ENCODE results near the gene MARCHF5.
"Not testable (repeated sequence)": the region's sequence is repeated elsewhere in the genome, so short reads cannot be mapped to it uniquely, and the experiment has no call there.

DNA sequence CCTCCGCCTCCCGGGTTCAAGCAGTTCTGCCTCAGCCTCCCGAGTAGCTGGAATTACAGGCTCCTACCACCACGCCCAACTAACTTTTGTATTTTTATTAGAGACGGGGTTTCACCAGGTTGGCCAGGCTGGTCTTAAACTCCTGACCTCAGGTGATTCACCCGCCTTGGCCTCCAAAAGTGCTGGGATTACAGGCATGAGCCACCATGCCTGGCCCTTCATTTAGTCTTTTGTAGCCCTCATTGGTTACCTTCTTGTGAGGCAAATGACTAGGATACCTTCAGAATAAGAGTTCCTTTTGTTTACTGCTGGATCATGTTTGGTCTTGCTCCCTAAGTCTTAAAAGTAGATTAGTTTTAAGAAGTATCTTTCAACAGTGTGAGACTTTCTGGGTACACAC, 39.0 kb downstream of the MARCHF5 start:
- TF ChIP-seq, protein P1, sequence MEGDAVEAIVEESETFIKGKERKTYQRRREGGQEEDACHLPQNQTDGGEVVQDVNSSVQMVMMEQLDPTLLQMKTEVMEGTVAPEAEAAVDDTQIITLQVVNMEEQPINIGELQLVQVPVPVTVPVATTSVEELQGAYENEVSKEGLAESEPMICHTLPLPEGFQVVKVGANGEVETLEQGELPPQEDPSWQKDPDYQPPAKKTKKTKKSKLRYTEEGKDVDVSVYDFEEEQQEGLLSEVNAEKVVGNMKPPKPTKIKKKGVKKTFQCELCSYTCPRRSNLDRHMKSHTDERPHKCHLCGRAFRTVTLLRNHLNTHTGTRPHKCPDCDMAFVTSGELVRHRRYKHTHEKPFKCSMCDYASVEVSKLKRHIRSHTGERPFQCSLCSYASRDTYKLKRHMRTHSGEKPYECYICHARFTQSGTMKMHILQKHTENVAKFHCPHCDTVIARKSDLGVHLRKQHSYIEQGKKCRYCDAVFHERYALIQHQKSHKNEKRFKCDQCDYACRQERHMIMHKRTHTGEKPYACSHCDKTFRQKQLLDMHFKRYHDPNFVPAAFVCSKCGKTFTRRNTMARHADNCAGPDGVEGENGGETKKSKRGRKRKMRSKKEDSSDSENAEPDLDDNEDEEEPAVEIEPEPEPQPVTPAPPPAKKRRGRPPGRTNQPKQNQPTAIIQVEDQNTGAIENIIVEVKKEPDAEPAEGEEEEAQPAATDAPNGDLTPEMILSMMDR (IDR thresholded peaks at IDR 0.05): not testable (repeated sequence)
- not testable (repeated sequence) for TF ChIP-seq POLR2A (IDR thresholded peaks at IDR 0.05)
